Fibroblast of mammary gland (primary cell): ENCODE data around the gene STAT5B.

ENCODE experiments used
- DNase-seq: peaks from one replicate; pipeline ENCODE4 v3.0.0-alpha.2; 2010; ENCODE audit warnings: low read depth
- H3K4me3 ChIP-seq: 2 replicates; pipeline ENCODE4 v1.5.1; 2011; ENCODE audit warnings: low read depth, mild to moderate bottlenecking, low read length, moderate library complexity; ENCODE audit not compliant: control insufficient read depth
- CTCF ChIP-seq: conservative IDR thresholded peaks from 2 replicates; pipeline ENCODE4 v1.5.1; 2011; ENCODE audit warnings: low read depth, low read length, inconsistent platforms; ENCODE audit not compliant: control insufficient read depth, insufficient read depth

STAT5B gene

GRCh38 chr17:42296012-42296411, 19.8 kb upstream of the STAT5B start:
- H3K4me3 ChIP-seq = no peak overlapping the region
- no peak for TF ChIP-seq CTCF
- DNase-seq = no peak

- H3K4me3 ChIP-seq = no peak overlapping the region
- no peak for DNase-seq
- TF ChIP-seq CTCF = no peak
Measured at GRCh38 chr17:42294469-42295398, 18.5 kb upstream of the STAT5B start.

- no peak overlapping the region for H3K4me3 ChIP-seq
- no peak for TF ChIP-seq CTCF
- DNase-seq = no peak
Measured at GRCh38 chr17:42291129-42291528, 14.9 kb upstream of the STAT5B start.

- H3K4me3 ChIP-seq = no peak overlapping the region
- no peak for TF ChIP-seq CTCF
Measured at GRCh38 chr17:42290577-42290976, 14.4 kb upstream of the STAT5B start.

GRCh38 chr17:42289611-42290181, 13.5 kb upstream of the STAT5B start:
- no peak for DNase-seq
- no peak for TF ChIP-seq CTCF
- H3K4me3 ChIP-seq = no peak overlapping the region

More at GRCh38 chr17:42290577-42290976, 14.4 kb upstream of the STAT5B start:
- DNase-seq = no peak

- DNase-seq = no peak
- H3K4me3 ChIP-seq = peak overlapping the region; percentile 15
- no peak for TF ChIP-seq CTCF
Measured at GRCh38 chr17:42288803-42289610, 12.8 kb upstream of the STAT5B start.
